Stimulated activated CD8-positive, alpha-beta memory T cell treated with anti-CD3 and anti-CD28 coated beads, Interleukin-4, amount 100 ng/mL, for 1 hour (primary cell): Measurements from ENCODE around the gene SGF29.
"Not testable (repeated sequence)": the region's sequence is repeated elsewhere in the genome, so short reads cannot be mapped to it uniquely, and the experiment has no call there.

ENCODE experiments used
- DNase-seq, 2 donors: peaks; one replicate each; pipeline ENCODE4 v3.0.0-alpha.2; 2020; ENCODE audit warnings: low read depth in 2 of 2, low spot score in 1 of 2

Gene SGF29

DNA sequence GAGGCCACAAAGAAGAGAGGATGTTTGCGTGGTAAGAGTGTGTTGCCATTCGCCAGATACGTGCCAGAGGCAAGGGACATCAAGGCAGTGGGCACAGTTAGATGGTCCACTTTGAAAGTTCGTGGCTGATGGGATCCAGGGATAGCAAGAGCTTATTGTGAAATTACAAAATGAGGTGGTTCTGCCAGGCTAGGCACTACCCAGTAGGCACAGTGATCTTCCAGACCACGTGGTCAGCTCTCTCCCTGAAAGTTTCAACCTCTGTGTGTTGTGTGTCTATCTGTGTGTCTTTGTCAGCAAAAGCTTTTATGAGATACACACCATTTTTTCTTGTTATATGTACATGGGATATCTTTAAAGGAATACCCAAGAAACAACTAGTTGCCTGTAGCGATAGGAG lies 9.5 kb downstream of the SGF29 start:
- no peak for DNase-seq

DNA sequence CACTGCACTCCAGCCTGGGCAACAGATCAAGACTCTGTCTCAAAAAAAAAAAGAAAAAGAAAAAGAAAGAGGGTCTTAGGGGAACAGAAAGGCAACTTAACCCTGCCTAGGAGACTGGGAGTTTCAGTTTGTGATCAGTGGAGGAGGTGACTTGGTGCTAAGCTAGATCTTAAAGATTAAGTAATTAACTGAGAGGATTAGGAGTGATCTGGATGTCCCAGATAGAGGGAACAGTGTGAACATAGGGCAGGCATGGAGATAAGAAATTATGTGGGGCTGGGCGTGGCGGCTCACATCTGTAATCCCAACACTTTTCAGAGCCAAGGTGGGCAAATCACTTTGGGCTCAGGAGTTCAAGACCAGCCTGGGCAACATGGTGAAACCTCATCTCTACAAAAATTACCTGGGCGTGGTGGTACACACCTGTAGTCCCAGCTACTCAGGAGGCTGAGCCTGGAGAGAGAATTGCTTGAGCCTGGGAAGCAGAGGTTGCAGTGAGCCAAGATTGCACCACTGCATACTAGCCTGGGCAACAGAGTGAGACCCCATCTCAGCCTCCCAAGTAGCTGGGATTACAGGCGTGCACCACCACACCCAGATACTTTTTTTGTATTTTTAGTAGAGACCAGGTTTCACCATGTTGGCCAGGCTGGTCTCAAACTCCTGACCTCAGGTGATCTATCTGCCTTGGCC lies 12.7 kb downstream of the SGF29 start:
- DNase-seq: not testable (repeated sequence)

DNA sequence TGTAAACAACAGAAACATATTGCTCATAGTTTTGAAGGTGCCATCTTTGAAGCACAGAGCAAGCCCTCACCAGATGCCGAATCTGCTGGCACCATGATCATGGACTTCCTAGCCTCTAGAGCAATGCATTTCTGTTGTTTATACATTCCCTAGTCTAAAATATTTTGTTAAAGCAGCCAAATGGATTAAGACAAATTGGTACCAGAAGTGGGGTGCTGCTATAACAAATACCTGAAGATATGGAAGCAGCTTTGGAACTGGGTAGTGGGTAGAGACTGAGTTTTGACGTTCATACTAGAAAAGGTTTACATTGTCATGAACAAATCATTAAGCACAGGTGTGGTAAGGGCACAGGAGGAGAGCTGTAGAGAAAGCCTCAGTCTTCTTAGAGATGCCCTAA lies 13.6 kb downstream of the SGF29 start:
- DNase-seq: no peak

DNA sequence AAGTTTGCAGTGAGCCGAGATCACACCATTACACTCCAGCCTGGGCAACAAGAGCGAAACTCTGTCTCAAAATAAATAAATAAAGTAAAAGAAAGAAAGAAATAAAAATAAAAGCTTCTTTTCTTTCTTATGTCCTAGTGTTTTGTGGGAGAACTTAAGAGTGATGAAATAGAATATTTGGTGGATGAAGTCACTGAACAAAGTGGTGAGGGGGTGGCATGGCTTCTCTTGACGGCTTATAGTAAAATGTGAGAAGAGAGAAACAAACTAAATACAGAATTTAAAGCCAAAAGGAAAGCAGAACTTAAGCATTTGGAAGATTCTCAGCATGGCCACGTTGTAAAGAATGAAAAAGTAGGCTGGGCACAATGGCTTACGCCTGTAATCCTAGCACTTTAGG lies 15.3 kb downstream of the SGF29 start:
- no peak for DNase-seq

DNA sequence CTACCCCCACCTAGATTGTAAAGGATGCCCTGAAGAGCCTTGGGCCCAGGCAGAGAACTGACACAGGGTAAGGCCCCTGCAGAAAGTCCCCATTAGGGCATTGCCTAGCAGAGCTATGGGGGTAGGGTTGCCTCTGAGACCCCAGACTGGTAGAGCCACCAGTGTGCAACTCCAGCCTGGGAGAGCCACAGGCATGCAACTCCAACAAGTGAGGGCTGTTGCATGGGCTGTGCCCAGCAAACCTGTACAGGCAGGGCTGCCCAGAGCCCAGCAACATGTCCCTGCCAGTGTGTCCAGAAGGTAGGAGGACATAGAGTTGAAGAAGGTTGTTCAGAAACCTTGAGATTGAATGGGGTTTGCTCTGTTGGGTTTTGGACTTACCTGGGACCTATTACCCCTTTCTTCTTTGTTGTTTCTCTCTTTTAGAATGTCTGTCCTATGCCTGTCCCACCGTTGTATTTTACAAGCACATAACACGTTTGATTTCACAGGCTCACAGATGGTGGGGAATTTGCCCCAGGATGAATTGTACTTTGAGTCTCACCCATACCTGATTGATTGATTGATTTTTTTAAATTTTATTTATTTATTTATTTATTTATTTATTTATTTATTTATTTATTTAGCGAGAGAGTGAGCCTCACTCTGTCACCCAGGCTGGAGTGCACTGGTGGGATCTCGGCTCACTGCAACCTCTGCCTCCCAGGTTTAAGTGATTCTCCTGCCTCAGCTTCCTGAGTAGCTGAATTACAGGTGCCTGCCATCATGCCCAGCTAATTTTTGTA lies 16.4 kb downstream of the SGF29 start:
- no peak for DNase-seq

DNA sequence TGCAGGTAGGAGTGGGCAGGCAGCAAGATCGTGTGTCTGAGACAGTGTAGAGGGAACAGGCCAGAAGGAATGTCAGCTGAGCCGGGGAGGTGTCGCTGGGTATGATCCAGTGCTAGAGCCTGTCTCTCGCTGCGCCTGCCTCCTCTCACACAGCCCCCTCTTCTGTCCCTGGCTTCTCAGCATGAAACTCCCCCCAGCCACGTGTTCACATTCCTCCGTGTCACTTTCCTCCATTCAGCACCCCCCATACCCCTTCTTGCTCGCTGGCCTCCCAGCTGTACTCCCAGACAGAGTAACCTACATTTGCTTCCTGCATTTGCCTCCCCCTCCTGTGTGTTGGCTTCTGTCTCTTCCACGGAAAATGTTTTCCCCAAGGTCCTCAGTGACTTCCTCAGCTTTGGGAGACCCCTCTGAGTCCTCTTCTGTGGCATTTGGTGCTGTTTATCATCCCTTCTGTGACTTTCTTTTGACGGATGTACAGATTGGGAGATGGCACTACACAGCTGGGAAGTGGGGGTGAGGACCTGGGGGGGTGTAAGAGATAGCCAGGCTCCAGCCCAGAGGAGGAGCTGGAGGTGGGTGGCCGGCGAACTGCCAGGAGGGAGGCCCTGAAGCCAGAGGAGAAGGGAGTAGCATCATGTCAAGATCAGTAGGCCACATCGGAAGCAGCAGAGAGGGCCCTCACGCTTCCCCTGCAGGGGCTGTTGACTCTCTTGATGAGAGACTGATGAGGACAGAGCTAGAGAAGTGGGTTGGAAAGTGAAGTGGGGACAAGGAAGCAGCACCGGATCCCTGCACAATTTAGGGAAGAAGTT lies 19.2 kb downstream of the SGF29 start:
- no peak for DNase-seq

DNA sequence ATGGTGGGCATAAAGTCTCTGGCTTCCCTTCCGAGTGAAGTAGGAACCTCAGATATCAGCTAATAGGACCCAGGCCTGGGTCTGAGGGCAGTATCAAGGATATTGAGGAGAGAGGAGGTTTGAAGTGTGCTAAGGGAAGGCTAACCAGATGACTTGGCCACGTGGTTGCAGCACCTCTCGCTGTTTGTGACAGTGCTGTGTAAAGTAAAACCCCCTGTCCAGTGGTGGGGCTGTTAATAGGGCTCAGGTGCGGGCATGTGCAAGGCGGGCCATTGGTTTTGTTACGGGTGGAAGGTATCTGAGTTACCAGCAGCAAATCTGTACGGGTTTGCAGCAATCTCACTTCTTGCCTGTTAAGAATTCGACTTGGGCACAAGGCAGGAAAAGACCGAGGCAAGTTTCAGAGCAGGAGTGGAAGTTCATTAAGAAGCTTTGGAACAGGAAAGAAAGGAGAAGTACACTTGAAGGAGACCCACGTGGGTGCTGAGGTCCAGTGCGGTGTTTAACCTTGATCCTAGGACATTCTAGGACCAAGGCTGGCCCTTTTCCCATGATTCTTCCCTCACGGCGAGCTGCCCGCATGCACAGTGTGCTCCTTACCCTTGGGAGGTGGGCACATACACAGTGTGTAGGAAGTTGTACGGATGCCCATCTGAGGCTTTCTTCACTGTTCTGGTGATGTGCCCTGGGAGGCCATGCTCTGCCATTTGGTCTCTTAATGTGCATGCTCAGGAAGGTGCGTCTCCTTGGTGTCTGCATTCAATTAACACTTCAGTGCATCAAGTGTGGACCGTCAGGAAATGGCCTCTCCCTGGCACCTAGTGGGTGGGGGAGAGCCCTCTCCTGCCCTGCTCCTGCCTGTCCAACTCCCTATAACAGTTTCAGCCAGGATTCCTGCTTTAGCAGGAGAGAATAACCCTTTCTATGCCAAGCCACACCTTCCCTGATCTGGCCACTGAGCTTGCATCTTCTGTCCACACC lies 20.3 kb downstream of the SGF29 start:
- no peak for DNase-seq

DNA sequence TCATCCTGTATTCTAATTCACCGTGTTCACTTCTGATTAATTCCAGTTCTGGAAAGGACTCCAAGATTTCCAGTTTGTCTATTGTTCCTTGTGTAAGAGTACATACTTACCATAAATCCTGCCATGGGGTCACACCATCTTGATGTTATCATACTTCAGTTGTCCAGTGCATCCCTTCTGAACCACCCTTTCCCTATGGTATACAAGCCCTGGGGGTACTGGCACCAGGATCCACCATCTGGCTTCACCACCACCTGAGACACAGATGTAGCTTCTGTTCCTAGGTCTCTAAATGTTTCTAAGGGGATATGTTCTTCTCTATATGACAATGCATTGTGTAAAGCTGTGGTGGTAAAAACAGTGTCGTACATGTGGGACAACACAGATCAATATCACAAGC lies 21.2 kb downstream of the SGF29 start:
- no peak for DNase-seq

DNA sequence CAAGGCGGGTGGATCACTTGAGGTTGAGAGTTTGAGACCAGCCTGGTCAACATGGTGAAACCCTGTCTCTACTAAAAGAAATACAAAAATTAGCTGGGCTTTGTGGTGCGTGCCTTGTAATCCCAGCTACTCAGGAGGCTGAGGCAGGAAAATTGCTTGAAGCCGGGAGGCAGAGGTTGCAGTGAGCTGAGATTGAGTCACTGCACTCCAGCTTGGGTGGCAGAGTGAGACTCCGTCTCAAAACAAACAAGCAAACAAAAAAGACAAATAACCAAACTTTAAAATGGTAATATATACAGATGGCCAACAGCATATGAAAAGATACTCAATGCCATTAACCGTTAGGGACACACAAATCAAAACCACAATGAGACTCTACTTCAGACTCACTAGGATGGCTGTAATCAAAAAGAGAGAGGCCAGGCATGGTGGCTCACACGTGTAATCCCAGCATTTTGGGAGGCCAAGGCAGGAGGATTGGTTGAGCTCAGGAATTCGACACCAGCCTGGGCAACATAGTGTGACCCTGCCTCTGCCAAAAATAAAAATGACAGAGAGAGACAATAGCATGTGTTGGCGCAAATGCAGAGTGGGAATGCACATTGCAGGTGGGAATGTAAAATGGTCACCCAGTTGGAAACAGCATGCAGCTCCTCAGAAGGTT lies 21.9 kb downstream of the SGF29 start:
- no peak for DNase-seq

DNA sequence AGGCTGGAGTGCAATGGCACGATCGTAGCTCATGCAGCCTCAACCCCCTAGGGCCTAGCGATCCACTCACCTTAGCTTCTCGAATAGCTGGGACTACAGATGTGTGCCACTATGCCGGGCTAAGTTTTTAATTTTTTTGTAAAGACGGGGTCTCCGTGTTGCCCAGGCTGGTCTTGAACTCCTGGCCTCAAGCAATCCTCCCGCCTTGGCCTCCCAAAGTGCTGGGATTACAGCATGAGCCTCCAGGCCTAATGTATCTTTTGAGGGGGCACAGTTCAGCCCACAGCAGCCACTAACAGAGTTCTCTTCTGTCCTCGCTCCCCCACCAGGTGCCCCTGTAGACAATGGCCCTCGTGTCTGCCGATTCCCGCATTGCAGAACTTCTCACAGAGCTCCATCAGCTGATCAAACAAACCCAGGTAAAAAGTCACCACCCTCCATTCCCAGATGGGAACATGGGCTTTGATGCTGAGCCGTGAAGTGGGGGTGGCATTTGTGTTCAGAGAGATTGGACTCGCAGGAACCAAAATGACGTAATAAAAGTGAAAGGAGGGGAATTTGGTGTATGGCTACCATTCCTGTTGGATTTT lies 27.1 kb downstream of the SGF29 start:
- DNase-seq: no peak

DNA sequence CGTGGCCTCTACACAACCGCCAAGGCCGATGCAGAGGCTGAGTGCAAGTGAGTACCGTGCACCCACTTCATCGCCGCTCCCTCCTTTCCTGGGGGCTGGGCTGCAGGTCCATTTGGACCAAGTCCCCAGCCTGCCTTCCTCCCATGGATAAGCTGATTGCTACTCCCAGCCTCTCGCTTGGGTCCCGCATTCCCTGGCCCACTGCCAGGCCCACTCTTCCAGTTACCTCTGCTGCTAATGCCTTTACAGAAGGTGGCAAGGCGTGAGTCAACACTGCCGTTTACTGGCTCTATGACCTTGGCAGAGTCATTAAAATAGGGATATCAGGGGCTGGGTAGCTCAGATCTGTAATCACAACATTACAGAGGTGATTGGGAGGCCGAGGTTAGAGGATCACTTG lies 32.0 kb downstream of the SGF29 start:
- no peak for DNase-seq

DNA sequence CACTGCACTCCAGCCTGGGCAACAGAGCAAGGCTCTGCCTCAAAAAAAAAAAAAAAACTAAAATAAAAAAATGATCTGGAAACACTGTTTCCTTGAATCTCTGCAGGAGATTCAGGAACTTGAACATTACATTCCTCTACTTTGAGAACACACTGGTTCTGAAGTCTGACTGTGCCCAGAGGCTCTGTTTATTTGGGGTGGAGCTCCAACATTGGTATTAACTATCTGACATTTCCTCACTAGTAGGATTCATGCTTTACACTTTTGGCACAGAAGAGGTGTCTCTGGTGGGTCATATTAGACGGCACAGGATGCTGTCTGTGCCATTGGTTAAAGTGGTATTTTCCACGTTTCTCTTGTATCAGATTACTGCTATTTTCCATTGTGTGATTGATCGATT lies 32.7 kb downstream of the SGF29 start:
- DNase-seq: no peak

DNA sequence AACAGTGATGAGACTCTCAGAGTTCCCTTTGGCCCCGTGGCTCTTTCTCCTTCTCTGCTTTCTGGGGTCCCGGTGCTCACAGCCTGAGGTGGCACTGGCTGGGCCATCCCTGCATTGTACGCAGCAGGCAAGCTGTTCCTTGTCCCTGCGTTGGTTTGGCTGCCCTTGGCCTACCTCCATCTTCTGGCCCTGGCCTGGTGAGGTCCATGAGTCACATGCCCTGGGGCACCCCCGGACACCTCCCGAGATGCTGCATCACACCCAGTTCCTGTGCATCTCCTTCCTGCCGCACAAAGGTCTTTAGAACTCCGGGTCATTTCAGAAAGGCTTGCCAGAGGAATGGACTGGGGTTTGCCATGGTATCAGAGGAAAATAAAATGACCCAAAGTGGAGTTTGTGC lies 33.7 kb downstream of the SGF29 start:
- DNase-seq: no peak

DNA sequence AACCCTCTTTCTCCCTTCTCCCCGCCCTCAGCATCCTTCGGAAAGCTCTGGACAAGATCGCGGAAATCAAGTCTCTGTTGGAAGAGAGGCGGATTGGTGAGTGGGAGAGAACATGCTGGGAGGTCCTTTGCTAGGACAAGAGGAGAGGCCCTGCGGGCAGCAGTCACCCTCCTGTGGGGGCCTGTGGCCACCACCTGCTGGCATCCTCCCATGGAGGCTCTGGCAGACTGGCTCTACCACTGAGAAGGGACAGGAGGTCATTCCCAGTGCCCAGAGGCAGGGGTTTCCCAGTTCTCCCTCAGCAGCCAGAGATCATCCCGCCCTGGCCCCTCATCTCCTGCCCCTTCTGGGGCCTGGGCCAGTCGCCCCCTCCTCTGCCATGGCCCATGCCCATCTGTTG lies 35.3 kb downstream of the SGF29 start:
- no peak for DNase-seq

DNA sequence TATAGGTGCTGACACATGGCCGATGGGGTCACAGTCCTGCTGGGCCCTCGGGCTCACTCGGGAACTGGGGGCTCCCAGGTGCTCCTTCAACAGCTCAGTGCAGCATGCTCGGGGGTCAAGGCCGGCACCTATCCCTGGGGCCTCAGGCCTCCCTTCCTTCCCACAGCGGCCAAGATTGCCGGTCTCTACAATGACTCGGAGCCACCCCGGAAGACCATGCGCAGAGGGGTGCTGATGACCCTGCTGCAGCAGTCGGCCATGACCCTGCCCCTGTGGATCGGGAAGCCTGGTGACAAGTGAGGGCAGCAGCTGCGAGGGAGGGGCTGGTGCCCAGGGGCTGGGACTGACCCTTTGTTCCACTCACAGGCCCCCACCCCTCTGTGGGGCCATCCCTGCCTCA lies 36.2 kb downstream of the SGF29 start:
- DNase-seq: no peak

DNA sequence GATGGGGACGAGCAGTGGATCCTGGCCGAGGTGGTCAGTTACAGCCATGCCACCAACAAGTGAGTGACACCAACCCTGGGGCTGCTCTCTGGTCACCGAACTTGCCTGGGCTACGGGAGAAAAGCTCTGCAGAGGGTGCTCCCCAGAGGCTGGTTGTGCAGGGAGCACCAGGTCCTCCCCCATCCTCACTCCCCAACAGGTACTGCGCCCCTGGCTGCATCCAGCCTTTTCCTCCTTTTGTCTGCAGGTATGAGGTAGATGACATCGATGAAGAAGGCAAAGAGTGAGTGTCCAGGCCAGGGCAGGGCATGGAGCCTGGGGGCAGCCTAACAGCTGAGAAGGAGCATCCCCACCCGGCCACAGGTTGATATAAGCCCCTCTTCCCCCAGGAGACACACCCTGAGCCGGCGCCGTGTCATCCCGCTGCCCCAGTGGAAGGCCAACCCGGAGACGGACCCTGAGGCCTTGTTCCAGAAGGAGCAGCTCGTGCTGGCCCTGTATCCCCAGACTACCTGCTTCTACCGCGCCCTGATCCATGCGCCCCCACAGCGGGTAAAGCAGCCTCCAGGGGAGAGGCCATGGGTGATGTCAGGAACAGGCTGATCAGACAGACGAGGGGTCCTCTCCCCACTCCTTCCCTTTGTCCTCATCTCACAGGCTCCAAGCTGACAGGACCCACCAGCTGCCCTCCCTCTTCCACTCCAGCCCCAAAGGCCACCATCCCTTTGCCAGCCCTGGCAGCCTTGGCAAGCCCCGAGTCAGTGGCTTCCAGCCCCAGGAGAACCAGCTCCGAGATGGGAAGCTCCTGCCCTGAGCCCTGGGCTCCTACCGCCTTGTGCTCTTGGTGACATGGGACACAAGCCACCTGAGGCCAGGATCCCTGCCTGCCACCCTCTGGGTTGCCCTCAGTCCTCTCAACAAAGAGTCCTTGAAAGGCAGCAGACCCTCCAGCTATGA lies 36.9 kb downstream of the SGF29 start:
- DNase-seq: no peak

DNA sequence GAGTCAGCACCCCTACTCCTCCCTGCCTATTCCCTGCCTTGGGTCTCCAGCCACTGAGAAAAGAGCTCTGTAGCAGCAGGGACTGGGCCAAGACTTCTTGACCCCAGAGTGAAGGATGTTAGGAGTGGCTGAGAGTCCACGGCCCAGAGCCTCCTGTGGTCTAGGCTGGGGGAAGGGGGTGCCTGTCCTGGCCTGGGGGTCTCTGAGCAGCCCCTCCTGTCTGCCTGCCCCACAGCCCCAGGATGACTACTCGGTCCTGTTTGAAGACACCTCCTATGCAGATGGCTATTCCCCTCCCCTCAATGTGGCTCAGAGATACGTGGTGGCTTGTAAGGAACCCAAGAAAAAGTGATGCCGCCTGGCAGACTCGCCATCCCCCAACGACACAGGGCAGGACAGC lies 37.6 kb downstream of the SGF29 start:
- no peak for DNase-seq

DNA sequence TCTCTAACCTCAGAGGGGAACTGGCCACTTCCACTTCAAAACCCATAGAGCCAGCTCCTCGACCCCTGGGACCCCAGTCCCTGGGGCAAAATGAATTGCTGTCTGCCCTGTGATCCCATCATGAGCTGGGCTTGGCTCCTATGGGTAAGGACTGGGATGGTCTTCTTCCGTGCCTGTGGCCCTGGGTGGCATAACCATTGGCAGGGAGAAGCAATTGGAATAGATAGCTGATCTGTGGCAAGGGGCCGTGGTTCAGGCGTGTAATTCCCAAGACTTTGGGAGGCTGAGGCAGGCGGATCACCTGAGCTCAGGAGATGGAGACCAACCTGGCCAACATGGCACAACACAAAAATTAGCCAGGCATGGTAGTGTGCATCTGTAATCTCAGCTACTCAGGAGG lies 38.8 kb downstream of the SGF29 start:
- DNase-seq: no peak
